HepG2 (cell line): ENCODE measurements around the gene HOXA9. TPM values are rescaled to one million over a fixed set of nuclear protein-coding genes. Genes with fewer than 3 reads are reported as not detected.

Experiments
- ASH2L ChIP-seq: fragments of 300-600, 200-600 bp; sonication (generic); IDR thresholded peaks from 2 replicates; pipeline ENCODE4 v1.7.0; 2017; ENCODE audit warnings: low read depth, mild to moderate bottlenecking, moderate library complexity, mixed read lengths, low read length; ENCODE audit not compliant: insufficient read length
- ATF7-NPFF ChIP-seq: sonication (generic); formaldehyde crosslinking; IDR thresholded peaks from 2 replicates; pipeline ENCODE4 v1.8.1; 2023; ENCODE audit warnings: mild to moderate bottlenecking, low read depth, missing genetic modification reagents, moderate library complexity
- HMG20A ChIP-seq: IDR thresholded peaks from 2 replicates; pipeline ENCODE4 v1.6.1; 2016; ENCODE audit warnings: borderline replicate concordance
- KMT2A ChIP-seq: sonication (generic); formaldehyde crosslinking; IDR thresholded peaks from 2 replicates; pipeline ENCODE4 v1.4.0; 2020; ENCODE audit warnings: missing genetic modification reagents
- LCORL ChIP-seq, 2 experiments: fragments of 450-650 bp in 1 of 2; sonication (generic) in 1 of 2; formaldehyde crosslinking in 1 of 2; IDR thresholded peaks; 2 replicates each; pipeline versions ENCODE4 v1.5.0 to v1.6.1; 2017 to 2020; ENCODE audit warnings: antibody characterized with exemption in 1 of 2, missing genetic modification reagents in 1 of 2
- MED8 ChIP-seq: sonication (generic); formaldehyde crosslinking; IDR thresholded peaks from 2 replicates; pipeline ENCODE4 v1.8.1; 2023; ENCODE audit warnings: mild to moderate bottlenecking, missing genetic modification reagents; ENCODE audit not compliant: insufficient replicate concordance
- NR0B2 ChIP-seq: sonication (generic); formaldehyde crosslinking; IDR thresholded peaks from 2 replicates; pipeline ENCODE4 v1.4.0; 2020; ENCODE audit warnings: mild to moderate bottlenecking, missing genetic modification reagents
- PBX3 ChIP-seq: sonication (generic); formaldehyde crosslinking; IDR thresholded peaks from 2 replicates; pipeline ENCODE4 v1.8.1; 2023; ENCODE audit warnings: missing genetic modification reagents, inconsistent platforms, borderline replicate concordance
- POGK ChIP-seq: sonication (generic); formaldehyde crosslinking; conservative IDR thresholded peaks from 2 replicates; pipeline ENCODE4 v1.8.0; 2022; ENCODE audit warnings: mild to moderate bottlenecking, moderate library complexity, missing genetic modification reagents
- RARA ChIP-seq: IDR thresholded peaks from 2 replicates; pipeline ENCODE4 v1.6.1; 2016; ENCODE audit warnings: missing genetic modification reagents, missing compliant biosample characterization
- ZBTB7A ChIP-seq: sonication (generic); formaldehyde crosslinking; IDR thresholded peaks from 2 replicates; pipeline ENCODE4 v1.8.0; 2022; ENCODE audit warnings: mild to moderate bottlenecking, missing genetic modification reagents
- ZNF34 ChIP-seq: sonication (generic); formaldehyde crosslinking; IDR thresholded peaks from 2 replicates; pipeline ENCODE4 v1.4.0; 2020; ENCODE audit warnings: mild to moderate bottlenecking, missing genetic modification reagents, borderline replicate concordance
- ZNF414 ChIP-seq: sonication (generic); formaldehyde crosslinking; IDR thresholded peaks from 2 replicates; pipeline ENCODE4 v1.5.0; 2020; ENCODE audit warnings: missing genetic modification reagents
- ZNF430 ChIP-seq: sonication (generic); formaldehyde crosslinking; IDR thresholded peaks from 2 replicates; pipeline ENCODE4 v1.9.0; 2021; ENCODE audit warnings: mild to moderate bottlenecking, missing genetic modification reagents
- ZNF432 ChIP-seq: sonication (generic); formaldehyde crosslinking; IDR thresholded peaks from 2 replicates; pipeline ENCODE4 v1.5.0; 2020; ENCODE audit warnings: missing genetic modification reagents, mild to moderate bottlenecking, borderline replicate concordance
- ZNF484 ChIP-seq: sonication (generic); formaldehyde crosslinking; IDR thresholded peaks from 2 replicates; pipeline ENCODE4 v1.5.1; 2020; ENCODE audit warnings: mild to moderate bottlenecking, low read depth, missing genetic modification reagents, borderline replicate concordance
- ZNF547 ChIP-seq: sonication (generic); formaldehyde crosslinking; IDR thresholded peaks from 2 replicates; pipeline ENCODE4 v1.5.1; 2020; ENCODE audit warnings: mild to moderate bottlenecking, missing genetic modification reagents
- ZNF598 ChIP-seq: sonication (generic); formaldehyde crosslinking; IDR thresholded peaks from 2 replicates; pipeline ENCODE4 v1.5.1; 2020; ENCODE audit warnings: mild to moderate bottlenecking, missing genetic modification reagents, borderline replicate concordance
- ZNF674 ChIP-seq: sonication (generic); formaldehyde crosslinking; IDR thresholded peaks from 2 replicates; pipeline ENCODE4 v1.5.0; 2020; ENCODE audit warnings: low read depth, mild to moderate bottlenecking, missing genetic modification reagents
- ZNF710 ChIP-seq: sonication (generic); formaldehyde crosslinking; IDR thresholded peaks from 2 replicates; pipeline ENCODE4 v1.5.0; 2020; ENCODE audit warnings: mild to moderate bottlenecking, missing genetic modification reagents, borderline replicate concordance
- ZNF792 ChIP-seq: IDR thresholded peaks from 2 replicates; pipeline ENCODE4 v1.6.1; 2016
- polyA plus RNA-seq, 8 experiments: library from polyadenylated mRNA; depleted of rRNA in 3 of 8; stranded (reverse) in 7 of 8; unstranded in 1 of 8; fragments of >200 nt; fragmentation: Illumina TruSeq in 4 of 8; extraction: Trizol in 4 of 8; gene quantifications; 2 replicates each; pipeline versions ENCODE4 v1.2.1 to v1.2.3, GENCODE V29; 2011 to 2016; ENCODE audit warnings: low read depth in 4 of 8, missing spikeins in 1 of 8, mixed read lengths in 1 of 8; ENCODE audit not compliant: insufficient read depth in 1 of 8
- total RNA-seq, 5 experiments: library from RNA; depleted of rRNA; stranded (reverse); fragments of >200 nt; fragmentation: Illumina TruSeq; extraction: Trizol; gene quantifications; 2 replicates each; pipeline ENCODE4 v1.2.3, GENCODE V29; 2016; ENCODE audit warnings: low read depth in 1 of 5

Gene HOXA9
- total and polyA plus RNA-seq, 2 of the 13 experiments (the other 11 are each of a cell fraction or from before 2014, with no cell fraction given), result not detected

GRCh38 chr7:27160546-27161213, 4.7 kb downstream of the HOXA9 start (continued):
- TF ChIP-seq ZNF792 (CRISPR knock-in tag) (0 out of 2 replicates have a peak, but pooled peaks have one; percentile 28), LCORL (IDR thresholded peaks at IDR 0.05) (no peak), LCORL (CRISPR knock-in tag; IDR thresholded peaks at IDR 0.05) (peak; percentile 66), ZNF598 (peak; percentile 64), ZNF710 (peak; percentile 58; the same call in 1 of the 2 replicates), ZNF414 (CRISPR knock-in tag) (0 out of 2 replicates have a peak, but pooled peaks have one; percentile 36), ZBTB7A (peak; percentile 54; the same call in 1 of the 2 replicates), ZNF674 (no peak), ATF7-NPFF (peak; percentile 58; the same call in 1 of the 2 replicates), MED8 (CRISPR knock-in tag) (peak; percentile 42), ZNF432 (CRISPR knock-in tag) (no peak), ASH2L (peak; percentile 52), HMG20A (CRISPR knock-in tag) (no peak), ZNF430 (CRISPR knock-in tag) (0 out of 2 replicates have a peak, but pooled peaks have one; percentile 23), ZNF34 (CRISPR knock-in tag) (no peak), KMT2A (CRISPR knock-in tag) (peak; percentile 51; the same call in 1 of the 2 replicates), PBX3 (CRISPR knock-in tag) (no peak), RARA (CRISPR knock-in tag) (0 out of 2 replicates have a peak, but pooled peaks have one; percentile 17), ZNF484 (CRISPR knock-in tag) (0 out of 2 replicates have a peak, but pooled peaks have one; percentile 27), NR0B2 (CRISPR knock-in tag) (peak; percentile 44; the same call in 1 of the 2 replicates), POGK (CRISPR knock-in tag) (peak; percentile 57), ZNF547 (CRISPR knock-in tag) (peak; percentile 60; the same call in 1 of the 2 replicates)
